AG04449 (cell line): Measurements from ENCODE around the gene PAK4.
"Not testable (repeated sequence)": the region's sequence is repeated elsewhere in the genome, so short reads cannot be mapped to it uniquely, and the experiment has no call there.

Experiments used
- CTCF ChIA-PET: fragments of 350-600 bp; formaldehyde crosslinking; extraction: SDS; loops from one replicate; lab custom pipeline; 2021; ENCODE audit warnings: antibody characterized with exemption; lab: Yijun Ruan, JAX
- POLR2A ChIA-PET: fragments of 400-600, 350-600 bp; formaldehyde crosslinking; extraction: SDS; loops from one replicate; lab custom pipeline; 2020; ENCODE audit warnings: antibody characterized with exemption, inconsistent platforms; lab: Yijun Ruan, JAX
- DNase-seq: peaks from one replicate; pipeline ENCODE4 v3.0.0-alpha.2; 2010; ENCODE audit warnings: low read depth, low spot score
- H3K4me3 ChIP-seq: 2 replicates; pipeline ENCODE4 v1.5.1; 2011; ENCODE audit warnings: low read depth, mild to moderate bottlenecking, control low read depth, low read length
- CTCF ChIP-seq: IDR thresholded peaks from one replicate; pipeline ENCODE4 v1.5.1; 2011; ENCODE audit warnings: mild to moderate bottlenecking, moderate library complexity, low read length, control low read depth, inconsistent platforms; ENCODE audit not compliant: insufficient read depth; ENCODE audit errors: missing control alignments

PAK4 gene

DNA sequence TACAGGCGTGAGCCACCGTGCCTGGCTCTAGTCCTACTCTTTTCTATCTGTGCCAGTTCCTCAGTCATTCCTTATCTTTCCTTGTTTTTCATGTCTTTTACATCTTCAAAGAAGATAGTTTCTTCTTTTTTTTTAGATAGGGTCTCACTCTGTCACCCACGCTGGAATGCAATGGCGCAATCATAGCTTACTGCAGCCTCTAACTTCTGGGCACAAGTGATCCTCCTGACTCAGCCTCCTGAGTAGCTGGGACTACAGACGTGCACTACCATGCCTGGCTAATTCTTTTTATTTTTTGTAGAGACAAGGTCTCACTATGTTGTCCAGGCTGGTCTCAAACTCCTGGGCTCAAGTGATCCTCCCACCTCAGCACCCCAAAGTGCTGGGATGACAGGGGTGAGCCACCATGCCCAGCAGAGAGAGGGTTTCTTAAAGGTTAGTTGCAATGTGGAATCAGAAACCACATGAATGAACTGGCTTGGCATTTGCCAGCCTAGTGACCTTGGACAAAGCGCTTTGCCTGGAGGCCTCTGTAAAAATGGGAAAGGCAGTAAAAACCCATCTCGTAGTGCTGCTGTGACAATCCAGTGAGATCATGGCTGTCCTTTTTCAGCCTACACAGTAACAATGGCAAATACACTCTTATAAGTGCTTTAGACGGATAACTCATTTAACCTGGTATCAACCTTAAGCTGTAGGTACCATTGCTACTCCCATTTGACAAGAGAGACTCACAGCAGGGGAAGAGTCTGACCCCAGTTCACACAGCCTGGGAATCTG is 37.5 kb upstream of the PAK4 start:
- no peak for TF ChIP-seq CTCF
- POLR2A ChIA-PET, result no interaction called here

DNA sequence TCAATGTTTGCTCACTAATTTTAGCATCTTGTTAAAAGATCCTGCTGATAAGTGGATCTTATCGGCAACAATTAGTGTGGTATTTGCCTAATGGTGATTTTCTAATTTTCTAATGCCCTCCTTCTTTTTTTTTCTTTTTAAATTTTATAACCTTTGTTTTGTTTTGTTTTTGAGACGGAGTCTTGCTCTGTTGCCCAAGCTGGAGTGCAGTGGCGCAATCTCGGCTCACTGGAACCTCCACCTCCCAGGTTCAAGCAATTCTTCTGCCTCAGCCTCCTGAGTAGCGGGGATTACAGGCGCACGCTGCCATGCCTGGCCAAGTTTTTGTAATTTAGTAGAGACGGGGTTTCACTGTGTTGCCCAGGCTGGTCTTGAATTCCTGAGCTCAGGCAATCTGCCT is 35.6 kb upstream of the PAK4 start:
- DNase-seq, H3K4me3 ChIP-seq, POLR2A ChIA-PET: not testable (repeated sequence)
- CTCF ChIA-PET, result interaction anchor here (0.8 to 1.9 kb wide), 2 partner anchors 20 to 128 kb away, joined by 4 to 6 read pairs; no protein-coding TSS in a partner anchor

More for the DNA sequence above, 37.5 kb upstream of the PAK4 start:
- H3K4me3 ChIP-seq, result no peak overlapping the region
- no peak for DNase-seq
- CTCF ChIA-PET, result no interaction called here

DNA sequence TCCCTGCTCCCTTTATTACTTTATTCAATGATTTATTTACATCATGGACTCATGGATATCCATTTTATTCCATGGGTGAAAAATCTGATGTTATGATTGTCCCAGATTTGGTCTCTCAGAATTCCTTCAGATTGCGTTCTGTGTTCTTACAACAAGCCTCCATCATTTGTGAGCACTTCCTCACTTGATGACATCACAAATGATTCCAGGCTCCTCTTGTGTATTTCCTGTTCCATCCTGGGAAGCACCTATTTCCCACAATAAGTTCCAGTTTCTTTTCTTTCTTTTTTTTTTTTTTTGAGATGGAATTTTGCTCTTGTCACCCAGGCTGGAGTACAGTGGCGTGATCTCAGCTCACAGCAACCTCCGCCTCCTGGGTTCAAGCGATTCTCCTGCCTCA is 34.7 kb upstream of the PAK4 start:
- H3K4me3 ChIP-seq, result no peak overlapping the region
- CTCF ChIA-PET, result interaction anchor here (0.7 to 1.9 kb wide), 3 partner anchors 19 to 456 kb away, joined by 3 to 6 read pairs (median 4); no protein-coding TSS in a partner anchor
- no peak for TF ChIP-seq CTCF
- DNase-seq, result no peak
- POLR2A ChIA-PET, result no interaction called here

DNA sequence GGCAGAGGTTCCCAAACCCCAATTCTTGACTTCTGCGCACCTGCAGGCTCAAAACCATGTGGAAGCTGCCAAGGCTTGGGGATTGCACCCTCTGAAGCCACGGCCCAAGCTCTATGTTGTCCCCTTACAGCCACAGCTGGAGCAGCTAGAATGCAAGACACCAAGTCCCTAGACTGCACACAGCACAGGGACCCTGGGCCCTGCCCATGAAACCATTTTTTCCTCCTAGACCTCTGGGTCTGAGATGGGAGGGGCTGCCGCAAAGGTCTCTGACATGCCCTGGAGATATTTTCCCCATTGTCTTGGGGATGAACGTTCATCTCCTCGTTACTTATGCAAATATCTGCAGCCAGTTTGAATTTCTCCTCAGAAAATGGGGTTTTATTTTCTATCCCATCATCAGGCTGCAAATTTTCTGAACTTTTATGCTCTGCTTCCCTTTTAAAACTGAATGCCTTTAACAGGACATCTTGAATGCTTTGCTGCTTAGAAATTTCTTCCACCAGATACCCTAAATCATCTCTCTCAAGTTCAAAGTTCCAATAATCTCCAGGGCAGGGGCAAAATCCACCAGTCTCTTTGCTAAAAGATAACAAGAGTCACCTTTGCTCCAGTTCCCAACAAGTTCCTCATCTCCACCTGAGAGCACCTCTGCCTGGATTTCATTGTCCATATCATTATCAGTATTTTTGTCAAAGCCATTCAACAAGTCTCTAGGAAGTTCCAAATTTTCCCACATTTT is 29.6 kb upstream of the PAK4 start:
- CTCF ChIA-PET, result interaction anchor here (0.8 to 1.0 kb wide), 2 partner anchors 8 to 13 kb away, joined by 3 read pairs; no protein-coding TSS in a partner anchor
- POLR2A ChIA-PET, H3K4me3 ChIP-seq, DNase-seq: not testable (repeated sequence)

DNA sequence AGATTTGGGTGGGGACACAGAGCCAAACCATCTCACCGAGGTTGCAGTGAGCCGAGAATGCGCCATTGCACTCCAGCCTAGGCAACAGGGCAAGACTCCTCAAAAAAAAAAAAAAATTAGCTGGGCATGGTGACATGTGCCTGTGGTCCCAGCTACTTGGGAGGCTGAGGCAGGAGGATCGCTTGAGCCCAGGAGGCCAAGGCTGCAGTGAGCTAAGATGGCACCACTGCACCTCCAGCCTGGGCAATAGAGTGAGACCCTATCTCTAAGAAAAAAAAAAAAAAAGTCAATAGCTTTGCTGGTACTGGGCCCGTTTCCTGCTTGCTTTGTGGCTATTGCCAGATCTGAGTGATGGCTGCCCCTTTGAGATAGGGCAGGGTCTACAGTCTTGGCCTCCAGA is 28.3 kb upstream of the PAK4 start:
- no peak overlapping the region for H3K4me3 ChIP-seq
- ChIA-PET CTCF (interaction anchor here (1.3 kb wide), 1 partner anchor 13 kb away, joined by 3 read pairs; no protein-coding TSS in a partner anchor), POLR2A (no interaction called here)
- no peak for TF ChIP-seq CTCF
- no peak for DNase-seq

DNA sequence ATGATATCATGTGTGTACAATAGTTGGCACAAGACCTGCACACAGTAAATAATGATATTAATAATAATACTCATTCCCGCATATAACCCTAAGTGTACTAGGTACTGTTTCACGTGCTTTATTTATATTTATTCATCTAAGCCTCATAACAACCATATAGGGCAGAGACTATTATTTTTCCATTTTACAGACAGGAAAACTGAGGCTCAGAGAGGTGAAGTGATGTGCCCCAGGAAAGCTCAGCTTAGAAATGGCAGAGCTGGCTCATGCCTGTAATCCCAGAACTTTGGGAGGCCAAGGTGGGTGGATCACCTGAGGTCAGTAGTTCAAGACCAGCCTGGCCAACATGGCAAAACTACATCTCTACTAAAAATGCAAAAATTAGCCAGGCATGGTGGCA is 27.9 kb upstream of the PAK4 start:
- TF ChIP-seq CTCF, result no peak
- ChIA-PET POLR2A (no interaction called here), CTCF (interaction anchor here (1.3 kb wide), 1 partner anchor 13 kb away, joined by 3 read pairs; no protein-coding TSS in a partner anchor)
- H3K4me3 ChIP-seq, result no peak overlapping the region
- DNase-seq, result no peak
